DMS79 (cell line): ENCODE results near the gene THAP4.
"Not testable (repeated sequence)": the region's sequence is repeated elsewhere in the genome, so short reads cannot be mapped to it uniquely, and the experiment has no call there.

Experiments used
- DNase-seq: peaks from one replicate; lab custom pipeline; 2025; lab: John Stamatoyannopoulos, UW

Gene THAP4

GRCh38 chr2:241582806-241583205 lies 54.2 kb downstream of the THAP4 start:
- DNase-seq, result no peak

- no peak for DNase-seq
Observed at GRCh38 chr2:241582328-241582727, 54.6 kb downstream of the THAP4 start.

GRCh38 chr2:241579281-241579680 lies 57.7 kb downstream of the THAP4 start:
- DNase-seq, result no peak

GRCh38 chr2:241577413-241578122 lies 59.4 kb downstream of the THAP4 start:
- DNase-seq, result no peak

- DNase-seq, result no peak
Observed at GRCh38 chr2:241576293-241576654, 60.7 kb downstream of the THAP4 start.

- no peak for DNase-seq
Observed at GRCh38 chr2:241575624-241576292, 61.2 kb downstream of the THAP4 start.

GRCh38 chr2:241574911-241575623 lies 61.9 kb downstream of the THAP4 start:
- DNase-seq, result no peak

GRCh38 chr2:241573741-241574140 lies 63.2 kb downstream of the THAP4 start:
- no peak for DNase-seq

GRCh38 chr2:241572915-241573651 lies 63.9 kb downstream of the THAP4 start:
- DNase-seq, result not testable (repeated sequence)

GRCh38 chr2:241571821-241572620 lies 64.9 kb downstream of the THAP4 start:
- no peak for DNase-seq

- DNase-seq, result no peak
Observed at GRCh38 chr2:241570961-241571581, 65.9 kb downstream of the THAP4 start.

GRCh38 chr2:241569831-241570281 lies 67.1 kb downstream of the THAP4 start:
- no peak for DNase-seq

GRCh38 chr2:241568726-241569125 lies 68.2 kb downstream of the THAP4 start:
- no peak for DNase-seq

- DNase-seq, result no peak
Observed at GRCh38 chr2:241567776-241568175, 69.2 kb downstream of the THAP4 start.

- DNase-seq, result not testable (repeated sequence)
Observed at GRCh38 chr2:241567266-241567665, 69.7 kb downstream of the THAP4 start.

GRCh38 chr2:241566468-241566867 lies 70.5 kb downstream of the THAP4 start:
- DNase-seq, result no peak

GRCh38 chr2:241566021-241566420 lies 70.9 kb downstream of the THAP4 start:
- DNase-seq, result not testable (repeated sequence)

GRCh38 chr2:241565411-241565810 lies 71.5 kb downstream of the THAP4 start:
- no peak for DNase-seq

- no peak for DNase-seq
Observed at GRCh38 chr2:241564596-241565410, 72.2 kb downstream of the THAP4 start.

- DNase-seq, result no peak
Observed at GRCh38 chr2:241563981-241564595, 72.9 kb downstream of the THAP4 start.
